IPS-NIHi7 (cell line): ENCODE measurements around the gene CTRL.
A peak's percentile ranks its signal among the peaks of the same experiment; 100 is the strongest.
"Not testable (repeated sequence)": the region's sequence is repeated elsewhere in the genome, so short reads cannot be mapped to it uniquely, and the experiment has no call there.

Experiments used
- DNase-seq: peaks from one replicate; pipeline ENCODE4 v3.0.0; 2012; ENCODE audit warnings: mixed read lengths; ENCODE audit errors: extremely low spot score

The CTRL gene

DNA sequence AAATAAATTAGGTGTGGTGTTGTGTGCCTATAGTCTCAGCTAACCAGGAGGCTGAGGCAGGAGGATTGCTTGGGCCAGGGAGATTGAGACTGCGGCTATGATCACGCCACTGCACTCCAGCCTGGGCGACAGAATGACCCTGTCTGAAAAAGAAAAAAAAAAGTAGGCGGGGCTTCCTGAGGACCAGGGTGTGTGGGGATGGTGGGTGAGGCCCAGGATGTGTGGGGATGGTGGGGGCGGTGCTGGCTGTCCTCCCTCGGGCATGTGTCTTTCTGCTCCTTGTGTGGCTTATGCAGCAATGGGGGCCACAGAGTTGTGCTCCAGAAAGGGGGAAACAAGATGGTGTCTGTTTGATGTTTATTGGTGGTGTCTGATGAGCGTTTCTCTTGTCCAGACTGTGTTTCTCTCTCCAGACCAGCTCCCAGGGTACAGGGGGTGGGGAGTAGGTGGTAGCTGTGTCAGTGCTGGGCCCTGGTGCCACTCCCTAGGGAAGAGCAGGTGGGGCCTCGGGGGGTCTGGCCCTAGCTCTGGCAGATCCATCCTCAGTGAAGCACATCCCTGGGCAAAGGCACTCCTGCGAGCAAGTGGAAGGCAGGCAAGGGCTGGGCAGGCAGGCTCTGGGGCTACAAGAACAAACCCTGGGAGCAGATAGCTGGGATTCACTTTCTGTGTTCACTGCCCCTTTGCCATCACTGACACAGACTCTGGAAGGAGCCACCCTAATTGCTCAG is 10.0 kb upstream of the CTRL start:
- no peak for DNase-seq

- no peak for DNase-seq
Measured at GRCh38 chr16:67940446-67941089, 8.9 kb upstream of the CTRL start.

- no peak for DNase-seq
Measured at GRCh38 chr16:67939507-67940445, 8.1 kb upstream of the CTRL start.

GRCh38 chr16:67937713-67938112 is 6.1 kb upstream of the CTRL start:
- DNase-seq, result not testable (repeated sequence)

GRCh38 chr16:67936880-67937605 is 5.4 kb upstream of the CTRL start:
- no peak for DNase-seq

DNA sequence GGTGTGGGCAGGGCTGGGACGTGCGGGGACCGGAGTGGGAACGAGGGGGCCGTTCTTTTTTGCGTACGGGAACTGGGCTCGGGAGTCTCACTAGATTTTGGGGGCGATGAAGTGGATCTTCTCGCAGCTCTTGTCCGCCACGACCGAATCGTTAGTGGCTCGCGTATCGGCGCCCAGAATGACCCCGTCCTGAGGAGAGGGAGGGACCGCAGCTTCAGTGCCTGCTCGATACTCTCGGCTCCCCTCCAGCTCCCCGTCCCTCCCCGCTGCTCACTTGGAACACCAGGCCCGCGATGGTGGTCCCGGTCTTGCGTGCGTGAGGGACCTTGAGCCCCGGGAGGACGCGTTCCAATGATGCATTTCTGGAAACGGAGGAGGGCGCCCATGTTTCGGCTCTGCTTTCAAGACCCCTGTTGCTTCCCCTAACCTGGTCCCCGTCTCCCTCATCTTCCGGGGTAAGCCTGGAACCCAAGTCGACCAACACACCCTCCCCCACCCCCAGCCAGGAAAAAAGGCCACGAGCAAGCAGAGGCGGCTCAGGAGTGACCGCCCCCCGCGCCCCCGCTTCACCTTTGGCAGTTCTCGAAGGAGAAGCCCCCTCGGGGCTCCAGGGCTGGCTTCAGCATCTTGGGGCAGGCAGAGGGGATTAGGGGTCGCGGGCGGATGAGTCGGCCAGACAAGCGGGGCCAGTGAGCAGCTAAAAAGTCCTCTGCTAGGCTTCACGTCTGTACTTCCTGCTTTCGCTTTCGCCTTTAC is 4.6 kb upstream of the CTRL start, which contains the start of gene PSMB10:
Gene PSMB10 (minus strand): TSS at position 727 of the 756 bp plus-strand sequence. CDS start 101 bp downstream, at position 626.
- DNase-seq, result no peak

DNA sequence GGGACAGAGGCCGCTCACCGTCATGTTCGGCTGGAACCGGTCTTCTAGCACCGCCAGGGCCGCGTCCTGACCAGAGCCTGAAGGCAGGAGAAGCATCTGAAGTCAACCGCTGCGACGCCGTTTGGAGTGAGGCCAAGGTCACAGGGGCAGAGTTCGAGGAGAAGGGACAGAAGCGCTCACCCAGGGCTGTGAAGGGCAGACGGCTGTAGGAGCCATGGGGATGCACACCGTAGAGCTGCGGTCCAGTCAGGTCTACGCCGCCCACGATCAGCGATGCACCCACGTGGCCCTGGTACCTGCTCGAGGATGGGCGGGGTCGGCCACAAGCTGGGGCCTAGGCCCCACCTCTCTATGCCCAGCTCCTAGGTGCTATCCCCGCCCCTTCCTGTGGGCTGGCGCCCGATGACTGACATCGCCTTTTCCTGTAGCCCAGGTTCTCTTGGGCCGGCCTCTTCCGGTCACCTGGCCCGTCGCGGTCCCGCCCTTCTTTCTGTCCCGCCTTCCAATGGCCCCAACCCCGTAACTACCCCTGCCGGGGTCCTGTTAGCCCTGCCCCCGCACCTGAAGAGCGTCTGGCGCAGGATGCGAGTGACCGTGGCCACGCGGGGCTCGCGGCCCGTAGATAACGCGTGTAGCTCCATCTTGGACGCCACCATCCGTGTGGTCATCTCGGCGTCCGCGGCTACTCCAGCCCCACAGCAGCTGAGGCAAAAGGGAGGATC is 3.9 kb upstream of the CTRL start:
- peak; percentile 100 for DNase-seq

- no peak for DNase-seq
Measured at GRCh38 chr16:67935101-67935401, 3.4 kb upstream of the CTRL start.

GRCh38 chr16:67934306-67935100 is 2.8 kb upstream of the CTRL start:
- no peak for DNase-seq

DNA sequence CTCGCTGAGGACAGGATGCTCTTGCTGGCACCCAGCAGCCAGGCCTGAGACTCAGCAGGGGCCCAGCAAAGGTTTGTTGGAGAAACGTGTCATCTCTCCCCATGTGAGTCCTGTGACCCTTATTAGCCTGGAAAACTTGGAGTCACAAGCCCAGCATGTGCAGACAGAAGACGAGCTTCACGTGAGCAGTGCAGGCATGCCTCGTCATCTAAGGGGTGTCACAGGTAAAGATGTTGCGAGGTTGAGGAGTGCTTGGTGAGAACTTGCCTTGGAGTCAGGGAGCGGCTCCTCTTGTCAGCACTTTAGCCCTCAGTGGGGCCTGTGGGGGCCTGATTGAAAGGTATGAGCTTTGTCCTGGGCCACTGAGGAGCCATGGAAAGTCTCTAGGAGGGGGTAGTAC is 2.1 kb upstream of the CTRL start:
- DNase-seq, result no peak

GRCh38 chr16:67932462-67932840 is 789 bp upstream of the CTRL start:
- DNase-seq, result no peak

DNA sequence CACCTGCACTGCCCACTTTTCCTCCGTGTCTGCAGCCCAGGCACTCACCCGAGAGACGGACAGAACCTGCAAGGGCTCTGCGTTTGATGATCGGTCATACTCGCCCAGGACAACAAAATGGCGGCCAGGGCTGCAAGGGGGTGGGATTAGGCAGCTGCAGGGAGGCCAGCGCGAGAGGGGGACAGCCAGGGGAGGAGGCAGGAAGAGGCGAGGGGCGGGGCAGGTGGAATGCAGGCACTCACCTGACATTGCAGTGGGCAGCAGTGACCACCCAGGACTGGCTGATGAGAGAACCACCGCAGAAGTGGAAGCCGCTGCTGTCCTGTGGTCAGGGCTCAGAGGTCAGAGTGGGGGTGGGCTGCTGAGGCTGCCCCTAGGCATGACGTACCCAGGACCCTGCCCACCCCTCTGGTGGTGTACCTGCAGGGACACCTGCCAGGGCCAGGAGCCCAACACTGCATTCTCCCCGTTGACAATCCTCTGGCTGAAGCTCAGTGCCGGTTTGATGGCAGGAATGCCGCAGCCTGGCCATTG is 917 bp downstream of the CTRL start:
- DNase-seq, result no peak

GRCh38 chr16:67930191-67930590 is 1.5 kb downstream of the CTRL start:
- DNase-seq, result no peak

DNA sequence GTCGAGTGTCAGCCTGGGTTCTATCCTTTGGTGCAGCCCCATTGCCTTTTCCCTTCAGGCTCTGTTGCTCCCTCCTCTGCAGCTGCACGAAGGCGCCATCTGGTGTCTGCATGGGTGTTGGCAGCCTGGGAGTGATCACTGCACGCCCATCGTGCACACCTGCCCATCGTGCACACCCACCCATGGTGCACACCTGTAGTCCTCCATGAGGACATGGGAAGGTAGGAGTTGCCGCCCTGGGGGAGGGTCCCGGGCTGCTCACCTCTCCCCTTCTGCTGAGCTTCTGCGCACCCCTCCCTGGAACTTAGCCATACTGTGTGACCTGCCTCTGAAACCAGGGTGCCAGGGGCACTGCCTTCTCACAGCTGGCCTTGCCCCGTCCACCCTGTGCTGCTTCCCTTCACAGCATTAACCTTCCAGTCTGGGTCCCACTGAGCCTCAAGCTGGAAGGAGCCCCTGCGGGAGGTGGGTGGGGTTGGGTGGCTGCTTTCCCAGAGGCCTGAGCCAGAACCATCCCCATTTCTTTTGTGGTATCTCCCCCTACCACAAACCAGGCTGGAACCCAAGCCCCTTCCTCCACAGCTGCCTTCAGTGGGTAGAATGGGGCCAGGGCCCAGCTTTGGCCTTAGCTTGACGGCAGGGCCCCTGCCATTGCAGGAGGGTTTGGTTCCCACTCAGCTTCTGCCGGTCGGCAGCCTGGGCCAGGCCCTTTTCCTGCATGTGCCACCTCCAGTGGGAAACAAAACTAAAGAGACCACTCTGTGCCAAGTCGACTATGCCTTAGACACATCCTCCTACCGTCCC is 2.9 kb downstream of the CTRL start:
- DNase-seq, result peak; percentile 89

DNA sequence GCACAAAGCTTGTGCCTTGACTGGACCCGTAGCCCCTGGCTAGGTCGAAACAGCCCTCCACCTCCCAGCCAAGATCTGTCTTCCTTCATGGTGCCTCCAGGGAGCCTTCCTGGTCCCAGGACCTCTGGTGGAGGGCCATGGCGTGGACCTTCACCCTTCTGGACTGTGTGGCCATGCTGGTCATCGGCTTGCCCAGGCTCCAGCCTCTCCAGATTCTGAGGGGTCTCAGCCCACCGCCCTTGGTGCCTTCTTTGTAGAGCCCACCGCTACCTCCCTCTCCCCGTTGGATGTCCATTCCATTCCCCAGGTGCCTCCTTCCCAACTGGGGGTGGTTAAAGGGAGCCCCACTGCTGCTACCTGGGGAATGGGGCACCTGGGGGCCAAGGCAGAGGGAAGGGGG is 3.5 kb downstream of the CTRL start:
- DNase-seq, result no peak

- no peak for DNase-seq
Measured at GRCh38 chr16:67927131-67927941, 4.3 kb downstream of the CTRL start.

DNA sequence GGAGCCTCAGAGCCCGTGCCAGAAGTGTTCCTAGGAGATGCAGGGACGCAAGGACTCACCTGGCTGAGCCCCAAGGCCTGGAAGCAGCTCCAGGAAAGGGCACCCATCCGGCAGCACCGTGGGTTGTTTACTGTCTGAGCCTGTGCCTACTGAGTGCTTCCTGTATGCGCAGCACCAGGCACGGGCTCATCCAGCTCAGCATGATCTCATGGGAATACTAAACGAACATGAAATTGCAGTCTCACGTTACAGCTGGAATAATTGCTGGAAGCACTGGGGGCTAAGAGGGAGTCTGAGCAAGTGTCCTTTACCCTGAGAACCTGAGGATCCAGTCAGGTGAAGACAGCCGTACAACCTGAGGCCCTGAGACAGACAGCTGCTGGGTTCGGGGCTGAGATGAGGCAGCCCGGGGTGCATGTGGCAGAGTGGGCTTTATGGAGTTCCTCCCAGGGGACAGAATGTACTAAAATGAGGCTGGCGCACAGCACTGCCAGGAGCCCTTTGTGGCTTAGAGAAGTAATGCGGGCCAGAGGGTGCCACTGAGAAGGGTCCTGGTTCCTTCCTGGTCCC is 5.4 kb downstream of the CTRL start:
- DNase-seq, result peak; percentile 51
